Stimulated activated CD4-positive, alpha-beta T cell treated with anti-CD3 and anti-CD28 coated beads, Interleukin-1b, Interleukin-23, amount 100 ng/mL, for 24 hours (primary cell): ENCODE data around the gene MRPS33.
"Not testable (repeated sequence)": the region's sequence is repeated elsewhere in the genome, so short reads cannot be mapped to it uniquely, and the experiment has no call there.

ENCODE experiments used
- DNase-seq, 4 experiments: peaks; one replicate each; pipeline ENCODE4 v3.0.0-alpha.2; 2020; ENCODE audit warnings: low read depth in 4 of 4, low spot score in 1 of 4

The MRPS33 gene

GRCh38 chr7:141014524-141015395, at the start of gene MRPS33:
TSS of gene MRPS33 (minus strand) at chr7:141014952. CDS start at chr7:141010633, 4,319 bp downstream.
- peak; percentile 86 to 93 (median 90) for DNase-seq

GRCh38 chr7:141057788-141058187, 43.0 kb upstream of the MRPS33 start:
- DNase-seq: no peak

GRCh38 chr7:141055146-141055545, 40.4 kb upstream of the MRPS33 start:
- no peak for DNase-seq

- DNase-seq: peak in 1 of 4 experiments; percentile 19
These were observed 38.9 kb upstream of the MRPS33 start for GRCh38 chr7:141053626-141054025.

GRCh38 chr7:141045842-141046620, 31.3 kb upstream of the MRPS33 start:
- DNase-seq: no peak

- no peak for DNase-seq
These were observed 30.5 kb upstream of the MRPS33 start for GRCh38 chr7:141045126-141045841.

- no peak for DNase-seq
These were observed 28.9 kb upstream of the MRPS33 start for GRCh38 chr7:141043616-141044015.

GRCh38 chr7:141042222-141043193, 27.8 kb upstream of the MRPS33 start:
- DNase-seq: no peak

GRCh38 chr7:141039376-141039775, 24.6 kb upstream of the MRPS33 start:
- no peak for DNase-seq

GRCh38 chr7:141038100-141038499, 23.3 kb upstream of the MRPS33 start:
- DNase-seq: not testable (repeated sequence)

GRCh38 chr7:141032539-141033323, 18.0 kb upstream of the MRPS33 start:
- not testable (repeated sequence) for DNase-seq

GRCh38 chr7:141028767-141029166, 14.0 kb upstream of the MRPS33 start:
- no peak for DNase-seq

- DNase-seq: no peak
These were observed 12.3 kb upstream of the MRPS33 start for GRCh38 chr7:141027043-141027442.

- DNase-seq: no peak
These were observed 9.9 kb upstream of the MRPS33 start for GRCh38 chr7:141024668-141025067.

GRCh38 chr7:141023295-141023694, 8.5 kb upstream of the MRPS33 start:
- DNase-seq: no peak

GRCh38 chr7:141017555-141017954, 2.8 kb upstream of the MRPS33 start:
- no peak for DNase-seq

GRCh38 chr7:141016349-141016748, 1.6 kb upstream of the MRPS33 start:
- no peak for DNase-seq

- DNase-seq: no peak
These were observed 628 bp downstream of the MRPS33 start for GRCh38 chr7:141014125-141014523.

- no peak for DNase-seq
These were observed 1.4 kb downstream of the MRPS33 start for GRCh38 chr7:141013345-141013715.
